Transverse colon (tissue), 4 donors: Measurements from ENCODE around the gene CD96. TPM values are rescaled to one million over a fixed set of nuclear protein-coding genes. Genes with fewer than 3 reads are reported as not detected.

ENCODE experiments used
- DNase-seq: peaks from one replicate; pipeline ENCODE4 v3.0.0-alpha.2; 2019
- H3K27ac ChIP-seq, 4 donors: fragments of 200-600 bp; sonication (generic); 2 replicates each; pipeline ENCODE4 v1.5.1; 2016 to 2018; ENCODE audit warnings: inconsistent platforms in 4 of 4
- H3K27me3 ChIP-seq: fragments of 200-600 bp; sonication (generic); 2 replicates; pipeline ENCODE4 v1.5.1; 2017; ENCODE audit warnings: inconsistent platforms
- H3K36me3 ChIP-seq, 4 donors: fragments of 200-600 bp; sonication (generic); 2 replicates each; pipeline ENCODE4 v1.5.1; 2017 to 2019; ENCODE audit warnings: inconsistent platforms in 4 of 4
- H3K4me1 ChIP-seq, 4 donors: fragments of 200-600 bp; sonication (generic); 2 replicates each; pipeline ENCODE4 v1.5.1; 2017 to 2020; ENCODE audit warnings: inconsistent platforms in 4 of 4
- H3K4me3 ChIP-seq, 4 donors: fragments of 200-600 bp; sonication (generic); 1 replicate in 1 of 4; 2 replicates in 3 of 4; pipeline versions ENCODE4 v1.5.1 to v1.6.1; 2017 to 2019; ENCODE audit warnings: inconsistent platforms in 4 of 4
- H3K9me3 ChIP-seq, 2 donors: fragments of 200-600 bp; sonication (generic); 2 replicates each; pipeline ENCODE4 v1.5.1; 2017 to 2019; ENCODE audit warnings: inconsistent platforms in 2 of 2
- CTCF ChIP-seq, 5 experiments: fragments of 200-600 bp in 3 of 5; fragments of 450-650 bp in 2 of 5; sonication (generic) in 3 of 5; IDR thresholded peaks; 1 replicate in 2 of 5; 2 replicates in 3 of 5; pipeline ENCODE4 v1.5.1; 2016 to 2017; ENCODE audit warnings: antibody characterized with exemption in 5 of 5, inconsistent platforms in 3 of 5, mild to moderate bottlenecking in 2 of 5, moderate library complexity in 1 of 5
- EP300 ChIP-seq: sonication (generic); formaldehyde crosslinking; IDR thresholded peaks from one replicate; pipeline ENCODE4 v1.6.1; 2017; ENCODE audit warnings: antibody characterized with exemption, low read depth
- POLR2A ChIP-seq: fragments of 450-650 bp; IDR thresholded peaks from one replicate; pipeline ENCODE4 v1.6.1; 2016; ENCODE audit warnings: antibody characterized with exemption, mild to moderate bottlenecking, moderate library complexity
- POLR2AphosphoS5 ChIP-seq, 3 donors: sonication (generic); formaldehyde crosslinking; IDR thresholded peaks; one replicate each; pipeline ENCODE4 v1.6.1; 2016; ENCODE audit warnings: antibody characterized with exemption in 3 of 3
- whole genome bisulfite sequencing, 2 donors: methylation state at CpG; one replicate each; pipeline ENCODE4 v1.1.5; 2018; ENCODE audit warnings: low coverage in 1 of 2; 5-methylcytosine and 5-hydroxymethylcytosine counted together
- in situ Hi-C, 4 donors: fragments of 200-750 bp; cut with MboI; loops; one replicate each; pipeline versions ENCODE4 v1.15.0 to v1.15.1; 2017; ENCODE audit warnings: low sequenced_read_pairs in 3 of 4, low pct_ligation_motif_present in 1 of 4, low pct_unique_long_range_greater_than_20kb in 1 of 4
- intact Hi-C: fragments of 100-400 bp; cut with DNase I; formaldehyde crosslinking; loops from one replicate; pipeline ENCODE4 v1.15.1; 2023; ENCODE audit warnings: low total_unique reads
- total RNA-seq, 4 donors: library from RNA; depleted of rRNA; stranded (reverse); fragments of >200 nt; gene quantifications; one replicate each; pipeline ENCODE4 v1.1.0, GENCODE V29; 2016

Gene CD96
- total RNA-seq, 4 donors from 2014 or later, result 5.5 to 24.3 (median 13.0) TPM

GRCh38 chr3:111639316-111639715 lies 97.3 kb downstream of the CD96 start:
- Histone ChIP-seq H3K4me1 (no peaks in the 10 kb centered on the region), H3K9me3 (no peaks in the 10 kb centered on the region), H3K27me3 (no peaks in the 10 kb centered on the region), H3K27ac (no peak overlapping the region), H3K36me3 (no peaks in the 10 kb centered on the region), H3K4me3 (no peak overlapping the region)
- in situ Hi-C loops (no loop called here), intact Hi-C loops (no loop called here)
- no peak for DNase-seq
- 58 to 86% methylated on average over 2 to 4 of the region's 4 CpGs for WGBS, 2 donors
- TF ChIP-seq CTCF (IDR thresholded peaks at IDR 0.05) (no peak), POLR2A (no peak)

GRCh38 chr3:111648991-111649579 lies 107.1 kb downstream of the CD96 start:
- Histone ChIP-seq H3K36me3 (no peaks in the 10 kb centered on the region), H3K27ac (no peak overlapping the region), H3K27me3 (no peaks in the 10 kb centered on the region), H3K4me3 (no peak overlapping the region), H3K9me3 (no peaks in the 10 kb centered on the region), H3K4me1 (no peaks in the 10 kb centered on the region)
- in situ Hi-C loops (no loop called here), intact Hi-C loops (no loop called here)
- TF ChIP-seq POLR2A, result no peak
- TF ChIP-seq CTCF (IDR thresholded peaks at IDR 0.05), result no peak
- no peak for TF ChIP-seq POLR2AphosphoS5 (IDR thresholded peaks at IDR 0.05)
- no peak for TF ChIP-seq EP300
- 60 to 68% methylated on average over 2 to 3 of the region's 3 CpGs for WGBS, 2 donors
- DNase-seq, result no peak

GRCh38 chr3:111650378-111651275 lies 108.6 kb downstream of the CD96 start:
- Histone ChIP-seq H3K9me3 (no peaks in the 10 kb centered on the region), H3K4me3 (no peak overlapping the region), H3K27ac (no peak overlapping the region), H3K4me1 (no peaks in the 10 kb centered on the region), H3K36me3 (no peaks in the 10 kb centered on the region), H3K27me3 (no peaks in the 10 kb centered on the region)
- in situ Hi-C loops, result no loop called here
- no peak for DNase-seq
- 32 to 41% methylated on average over 3 to 4 of the region's 4 CpGs for WGBS, 2 donors
- TF ChIP-seq POLR2AphosphoS5 (IDR thresholded peaks at IDR 0.05) (no peak), POLR2A (no peak), CTCF (IDR thresholded peaks at IDR 0.05) (no peak), EP300 (no peak)
- intact Hi-C loops, result no loop called here

GRCh38 chr3:111652492-111653180 lies 110.6 kb downstream of the CD96 start:
- in situ Hi-C loops, result no loop called here
- Histone ChIP-seq H3K27me3 (no peaks in the 10 kb centered on the region), H3K4me3 (no peak overlapping the region), H3K27ac (no peak overlapping the region), H3K9me3 (no peaks in the 10 kb centered on the region), H3K4me1 (no peaks in the 10 kb centered on the region), H3K36me3 (no peaks in the 10 kb centered on the region)
- 71 to 83% methylated on average over 6 of the region's 6 CpGs for WGBS, 2 donors
- DNase-seq, result no peak
- intact Hi-C loops, result no loop called here
- TF ChIP-seq CTCF (IDR thresholded peaks at IDR 0.05) (no peak), POLR2A (no peak), EP300 (no peak), POLR2AphosphoS5 (IDR thresholded peaks at IDR 0.05) (no peak)
